NAMALWA (cell line): ENCODE measurements around the gene FSHB.
"Not testable (repeated sequence)": the region's sequence is repeated elsewhere in the genome, so short reads cannot be mapped to it uniquely, and the experiment has no call there.

ENCODE experiments used
- DNase-seq: peaks from one replicate; pipeline ENCODE4 v3.0.0-alpha.2; 2015; ENCODE audit warnings: low spot score

The FSHB gene

DNA sequence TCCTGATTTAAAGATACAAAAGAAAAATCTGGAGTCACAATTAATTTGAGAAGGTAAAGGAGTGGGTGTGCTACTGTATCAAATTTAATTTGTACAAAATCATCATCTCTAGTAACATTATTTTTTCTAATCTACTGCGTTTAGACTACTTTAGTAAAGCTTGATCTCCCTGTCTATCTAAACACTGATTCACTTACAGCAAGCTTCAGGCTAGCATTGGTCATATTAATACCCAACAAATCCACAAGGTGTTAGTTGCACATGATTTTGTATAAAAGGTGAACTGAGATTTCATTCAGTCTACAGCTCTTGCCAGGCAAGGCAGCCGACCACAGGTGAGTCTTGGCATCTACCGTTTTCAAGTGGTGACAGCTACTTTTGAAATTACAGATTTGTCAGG is at the start of gene FSHB:
Gene FSHB (plus strand): TSS at position 301 of the 400 bp plus-strand sequence. CDS start 889 bp downstream, outside the sequence.
- DNase-seq: no peak

DNA sequence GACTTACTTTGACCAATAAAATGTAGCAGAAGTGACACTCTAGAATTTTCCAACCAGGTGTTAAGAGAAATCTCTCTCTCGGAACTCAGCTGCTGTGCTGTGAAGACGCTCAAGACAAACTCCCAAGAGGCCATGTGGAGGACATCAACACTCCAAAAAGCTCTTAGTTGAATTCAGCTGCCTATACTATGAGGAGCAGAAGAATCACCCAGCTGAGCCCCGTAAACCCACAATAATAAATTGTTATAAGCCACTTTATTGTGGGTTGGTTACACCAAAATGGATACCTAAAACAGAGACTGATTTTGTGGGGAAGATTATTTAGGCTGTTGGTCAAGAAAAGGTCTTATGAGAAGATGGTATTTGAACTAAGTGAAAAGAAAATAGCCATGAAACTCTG is 44.1 kb upstream of the FSHB start:
- DNase-seq: no peak

DNA sequence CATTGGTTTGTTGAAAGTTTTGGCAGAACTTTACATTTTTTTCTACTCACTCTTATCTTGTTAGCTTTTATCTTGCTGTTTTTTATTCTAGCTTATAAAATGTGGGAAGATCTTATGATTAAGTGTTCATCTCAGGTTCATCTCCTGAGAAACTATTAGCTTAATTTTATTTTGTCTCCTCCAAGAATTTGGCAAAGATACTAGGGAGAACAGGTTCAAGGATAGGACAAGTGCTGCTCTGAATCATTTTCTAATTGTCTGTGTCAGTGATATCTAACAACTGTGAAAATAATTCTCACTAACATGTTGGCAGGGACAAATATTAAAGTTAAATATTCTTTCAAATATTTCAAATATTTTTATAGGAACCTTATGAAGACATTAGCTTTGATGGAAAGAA is 38.2 kb upstream of the FSHB start:
- no peak for DNase-seq

DNA sequence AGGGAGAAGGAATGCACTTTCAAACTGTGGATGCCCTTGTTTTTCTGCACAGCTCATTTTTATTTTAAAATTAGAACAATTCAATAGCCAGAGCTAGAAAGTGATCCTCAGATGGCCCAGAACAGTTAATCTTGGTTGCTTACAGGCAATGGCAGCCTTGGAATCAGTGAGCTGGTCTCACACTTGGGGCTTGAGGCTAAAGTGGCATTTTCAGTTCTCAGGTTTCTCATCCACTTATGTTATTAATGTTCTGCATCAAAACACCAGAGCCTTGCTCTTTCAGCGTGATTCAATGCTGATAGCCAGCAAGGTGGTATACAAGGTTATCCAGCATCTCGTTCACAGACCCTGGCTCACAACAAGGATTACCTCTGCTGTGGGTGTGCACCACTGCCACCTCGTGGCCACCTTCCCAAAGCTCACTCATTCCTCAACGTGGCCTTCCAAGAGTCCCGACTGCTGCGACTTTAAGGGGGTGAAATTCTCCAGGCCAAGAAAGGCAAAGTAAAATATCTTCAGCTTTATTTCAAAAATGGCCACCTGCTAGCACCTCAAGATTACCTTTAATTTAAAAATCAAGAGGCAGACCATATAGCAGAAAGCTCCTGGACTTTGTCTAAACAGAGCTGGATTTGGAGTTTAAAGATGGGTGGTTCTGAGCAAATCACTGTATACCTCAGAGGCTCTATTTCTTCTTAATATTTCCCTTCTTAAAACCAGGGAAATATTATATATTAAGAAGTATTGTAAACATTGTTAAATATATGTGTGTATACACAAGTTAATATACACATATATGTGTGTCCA is 34.2 kb upstream of the FSHB start:
- peak; percentile 62 for DNase-seq

DNA sequence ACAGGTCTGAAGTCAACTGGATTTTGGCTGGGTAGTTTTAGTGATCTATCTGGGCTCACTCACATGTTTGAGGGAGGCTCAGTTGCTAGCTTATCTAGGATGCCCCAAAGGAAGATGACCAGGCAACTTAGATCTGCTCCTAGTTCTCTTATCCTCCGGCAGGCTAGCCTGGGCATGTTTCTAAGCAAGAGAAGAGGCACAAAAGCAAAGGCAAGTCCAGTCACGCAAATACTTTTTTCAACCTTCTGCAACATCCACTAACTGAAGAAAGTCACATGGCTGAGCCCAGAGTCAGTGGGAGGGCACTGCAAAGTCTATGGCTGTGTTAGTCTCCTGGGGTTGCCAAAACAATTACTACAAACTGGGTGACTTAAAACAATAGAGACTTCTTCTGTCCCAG is 32.9 kb upstream of the FSHB start:
- DNase-seq: no peak

DNA sequence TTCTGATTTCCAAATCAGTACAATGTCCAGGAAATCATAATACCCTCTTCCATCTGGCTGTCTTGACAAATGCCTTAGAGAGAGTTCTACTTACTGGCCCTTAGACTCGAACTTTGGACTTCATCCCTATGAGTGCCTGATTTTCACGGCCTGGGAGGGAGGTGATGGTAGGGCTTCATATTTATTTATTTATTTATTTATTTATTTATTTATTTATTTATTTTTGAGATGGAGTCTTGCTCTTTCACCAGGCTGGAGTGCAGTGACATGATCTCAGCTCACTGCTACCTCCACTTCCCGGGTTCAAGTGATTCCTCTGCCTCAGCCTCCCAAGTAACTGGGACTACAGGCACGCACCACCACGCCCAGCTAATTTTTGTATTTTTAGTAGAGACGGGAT is 27.8 kb upstream of the FSHB start:
- not testable (repeated sequence) for DNase-seq

DNA sequence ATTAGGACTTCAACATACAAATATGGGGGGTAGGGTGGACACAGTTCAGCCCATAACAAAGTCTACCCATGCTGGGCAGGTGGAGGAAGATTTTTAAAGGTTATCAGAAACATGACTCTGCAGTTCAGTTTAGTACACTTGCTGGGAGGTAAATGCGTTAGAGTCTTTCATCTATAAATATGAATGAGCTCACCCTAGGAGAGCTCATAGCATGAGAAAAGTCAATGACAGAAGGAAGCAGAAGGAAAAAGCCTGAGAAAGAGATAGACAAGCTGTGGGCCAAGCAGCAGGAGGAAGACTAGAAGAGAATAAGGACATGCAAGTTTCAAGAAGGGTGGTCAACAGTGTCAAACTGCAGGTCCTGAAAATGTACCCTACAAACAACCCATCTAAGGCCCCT is 27.0 kb upstream of the FSHB start:
- DNase-seq: no peak

DNA sequence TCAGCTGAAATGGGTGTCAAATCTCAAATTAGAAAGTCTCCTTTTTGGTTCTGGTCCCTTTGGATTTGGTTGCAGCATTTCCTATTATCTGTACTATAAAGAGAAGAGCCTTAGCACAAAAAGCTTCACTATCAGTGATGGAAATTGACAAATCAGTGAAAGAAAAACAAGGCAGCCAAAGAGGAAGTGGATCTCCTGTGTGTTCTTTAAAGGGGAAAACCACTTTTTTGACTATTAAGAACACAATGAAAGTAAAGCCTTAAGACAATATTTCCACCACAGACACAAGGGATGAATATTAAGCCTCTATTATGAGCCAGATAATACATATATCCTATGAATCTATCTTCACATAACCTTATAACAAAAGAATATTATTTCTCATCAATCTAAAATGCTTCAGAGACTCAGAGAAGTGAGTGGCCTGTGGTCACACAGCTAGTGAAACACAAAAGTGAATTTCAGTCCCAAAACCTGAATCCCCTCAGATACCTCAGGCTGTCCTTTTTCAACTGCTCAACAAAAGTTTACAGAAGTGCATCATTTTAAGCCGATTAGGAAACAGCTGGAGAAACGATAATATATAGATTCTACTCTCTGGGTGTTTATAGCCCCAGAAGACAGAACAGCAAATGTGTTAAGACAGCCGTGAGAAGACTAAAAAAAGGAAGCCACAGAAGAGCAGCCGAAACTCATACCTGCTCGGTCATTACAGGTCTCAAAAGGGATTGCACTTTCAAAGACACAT is 24.4 kb upstream of the FSHB start:
- no peak for DNase-seq

DNA sequence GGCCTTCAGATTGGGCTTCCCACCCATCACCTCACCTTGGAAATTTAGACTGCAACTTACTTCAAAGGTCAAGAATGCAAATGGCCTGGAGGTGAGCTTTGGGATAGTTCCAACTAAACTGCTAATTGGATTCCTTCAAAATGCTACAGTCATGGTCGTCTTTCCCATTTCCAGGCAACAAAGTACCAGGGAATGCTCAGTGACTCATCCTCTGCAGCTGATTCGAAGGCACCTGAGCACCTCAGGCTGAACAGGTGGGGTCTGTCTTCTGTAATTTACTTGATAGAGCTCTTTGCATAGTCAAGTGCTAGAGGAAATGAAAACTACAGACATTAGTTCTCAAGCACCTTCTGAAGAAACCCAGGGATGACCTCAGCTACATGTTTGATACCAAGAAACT is 20.5 kb upstream of the FSHB start:
- no peak for DNase-seq

DNA sequence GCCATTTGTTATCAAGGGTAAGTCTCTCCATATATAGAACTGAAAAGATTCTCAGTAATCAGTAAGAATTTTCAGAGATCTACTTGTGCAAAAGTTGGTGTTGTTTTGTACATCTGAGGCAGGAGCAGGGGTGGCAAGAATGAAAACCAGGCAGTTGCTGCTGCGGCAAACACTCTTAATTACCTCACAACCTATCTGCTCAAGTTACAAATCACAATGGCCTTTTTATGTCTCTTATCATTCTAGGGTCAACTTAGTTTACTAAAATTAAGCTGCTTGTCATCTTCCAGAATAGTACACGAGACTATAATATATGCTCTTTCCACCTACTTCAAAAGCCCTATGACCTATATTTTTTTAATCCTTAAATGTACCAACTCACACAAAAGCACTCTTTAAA is 14.3 kb upstream of the FSHB start:
- no peak for DNase-seq

DNA sequence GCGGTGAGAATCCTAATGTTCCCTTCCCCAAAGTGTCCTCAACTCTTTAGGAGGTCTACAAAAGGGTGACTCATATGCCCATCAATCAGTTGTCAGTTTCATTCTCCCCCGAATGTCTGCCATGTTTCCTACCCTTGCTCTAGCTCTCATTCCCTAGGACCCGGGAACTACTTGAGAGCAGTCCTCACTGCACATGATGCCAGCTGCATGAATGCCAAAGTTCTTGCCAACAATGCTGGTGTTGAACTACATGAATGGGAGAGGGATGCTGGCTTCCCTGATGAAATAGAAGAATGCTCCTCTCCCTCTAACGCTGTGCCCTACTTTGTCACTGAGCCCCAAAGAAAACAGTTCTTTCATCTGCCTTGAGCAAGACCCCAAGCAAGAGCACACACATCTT is 12.5 kb upstream of the FSHB start:
- no peak for DNase-seq

DNA sequence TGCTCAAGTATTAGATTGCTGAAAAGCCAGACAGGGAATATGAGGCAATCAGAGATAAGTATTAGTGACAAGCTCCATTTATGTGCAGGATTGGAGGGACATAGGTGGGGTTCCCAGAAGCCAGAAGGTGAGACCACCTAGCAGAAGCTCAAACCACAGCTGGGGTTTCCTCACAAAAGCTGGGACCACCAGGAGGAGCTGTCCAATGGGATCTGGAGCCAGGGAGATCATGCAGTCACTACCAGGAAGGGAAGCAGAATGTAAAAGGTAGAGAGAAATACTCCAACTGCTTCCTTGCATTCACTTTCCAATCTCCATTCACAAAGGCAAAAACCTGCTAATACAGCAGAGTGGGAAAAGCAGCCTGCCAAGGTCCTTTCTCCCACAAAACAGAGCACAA is 5.2 kb upstream of the FSHB start:
- DNase-seq: no peak

DNA sequence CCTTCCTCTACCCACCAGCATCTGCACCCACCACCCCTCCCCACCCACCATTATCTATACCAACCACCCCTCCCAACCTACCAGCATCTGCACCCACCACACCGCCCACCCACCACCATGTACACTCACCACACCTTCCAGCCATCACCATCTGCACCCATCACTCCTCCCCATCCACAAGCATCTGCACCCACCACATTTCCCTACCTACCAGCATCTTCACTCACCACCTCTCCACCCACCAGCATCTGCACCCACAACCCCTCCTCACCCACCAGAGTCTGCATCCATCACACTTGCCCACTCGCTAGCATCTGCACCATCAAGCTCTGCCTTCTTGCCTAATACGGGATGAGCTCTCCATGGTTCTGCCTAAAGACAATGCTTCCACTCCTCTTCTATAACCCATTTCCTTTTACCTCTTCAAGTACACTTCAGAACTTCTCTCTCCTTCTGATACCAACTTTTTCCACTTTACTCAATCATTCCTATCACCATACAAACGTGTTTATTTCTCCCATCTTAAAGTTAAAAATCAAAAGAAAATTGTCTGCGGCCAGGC is 2.4 kb upstream of the FSHB start:
- no peak for DNase-seq

DNA sequence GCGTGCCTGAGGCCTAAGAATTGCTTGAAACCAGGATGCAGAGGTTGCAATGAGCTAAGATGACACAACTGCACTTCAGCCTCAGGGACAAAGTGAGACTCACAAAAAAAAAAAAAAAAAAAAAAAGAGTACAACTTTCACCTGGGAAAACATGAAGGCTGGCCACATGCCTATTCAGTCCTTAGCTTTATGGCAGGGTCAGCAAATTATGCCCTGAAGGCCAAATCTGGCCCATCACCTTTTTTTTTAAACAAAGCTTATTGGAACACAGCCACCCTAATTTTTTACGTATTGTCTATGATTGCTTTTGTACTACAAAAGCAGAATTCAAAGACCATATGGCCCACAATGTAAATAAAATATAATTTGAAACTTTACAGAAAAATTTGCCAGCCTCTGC is 8.2 kb downstream of the FSHB start:
- DNase-seq: no peak

DNA sequence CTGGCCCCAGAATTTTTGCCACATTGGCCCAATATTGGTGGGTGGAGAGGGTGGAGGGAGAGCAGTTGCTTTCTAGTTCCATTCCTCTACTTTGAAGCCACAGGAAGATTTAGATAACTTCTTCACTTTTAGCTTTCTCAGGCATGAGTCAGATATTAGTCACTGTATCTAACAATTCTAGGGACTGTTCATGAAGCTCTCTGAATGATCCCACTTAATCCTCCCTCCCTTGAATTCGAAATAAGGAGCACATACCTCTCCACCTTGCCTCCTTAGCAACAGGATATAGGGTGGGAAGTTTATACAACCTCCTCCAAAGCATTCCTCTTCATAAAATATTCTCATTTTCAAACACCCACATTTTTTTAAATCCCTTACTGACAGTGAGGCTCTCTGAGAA is 13.5 kb downstream of the FSHB start:
- DNase-seq: no peak

DNA sequence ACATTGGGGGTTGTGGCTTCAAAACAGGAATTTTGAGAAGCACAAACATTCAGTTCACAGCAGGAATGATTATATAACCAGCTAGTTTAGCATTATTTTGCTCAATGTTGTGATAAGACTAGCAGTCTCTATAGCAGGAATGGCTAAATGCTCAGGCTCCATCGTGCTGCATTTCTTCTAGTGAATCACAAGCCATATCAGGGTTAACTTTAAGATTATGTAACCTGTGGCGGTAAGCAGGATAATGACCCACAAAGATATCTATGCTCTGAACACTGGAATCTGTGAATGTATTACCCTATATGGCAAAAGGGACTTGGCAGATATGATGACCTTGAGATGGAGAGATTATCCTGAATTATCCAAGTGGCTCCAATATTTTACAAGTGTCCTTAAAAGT is 14.8 kb downstream of the FSHB start:
- no peak for DNase-seq

DNA sequence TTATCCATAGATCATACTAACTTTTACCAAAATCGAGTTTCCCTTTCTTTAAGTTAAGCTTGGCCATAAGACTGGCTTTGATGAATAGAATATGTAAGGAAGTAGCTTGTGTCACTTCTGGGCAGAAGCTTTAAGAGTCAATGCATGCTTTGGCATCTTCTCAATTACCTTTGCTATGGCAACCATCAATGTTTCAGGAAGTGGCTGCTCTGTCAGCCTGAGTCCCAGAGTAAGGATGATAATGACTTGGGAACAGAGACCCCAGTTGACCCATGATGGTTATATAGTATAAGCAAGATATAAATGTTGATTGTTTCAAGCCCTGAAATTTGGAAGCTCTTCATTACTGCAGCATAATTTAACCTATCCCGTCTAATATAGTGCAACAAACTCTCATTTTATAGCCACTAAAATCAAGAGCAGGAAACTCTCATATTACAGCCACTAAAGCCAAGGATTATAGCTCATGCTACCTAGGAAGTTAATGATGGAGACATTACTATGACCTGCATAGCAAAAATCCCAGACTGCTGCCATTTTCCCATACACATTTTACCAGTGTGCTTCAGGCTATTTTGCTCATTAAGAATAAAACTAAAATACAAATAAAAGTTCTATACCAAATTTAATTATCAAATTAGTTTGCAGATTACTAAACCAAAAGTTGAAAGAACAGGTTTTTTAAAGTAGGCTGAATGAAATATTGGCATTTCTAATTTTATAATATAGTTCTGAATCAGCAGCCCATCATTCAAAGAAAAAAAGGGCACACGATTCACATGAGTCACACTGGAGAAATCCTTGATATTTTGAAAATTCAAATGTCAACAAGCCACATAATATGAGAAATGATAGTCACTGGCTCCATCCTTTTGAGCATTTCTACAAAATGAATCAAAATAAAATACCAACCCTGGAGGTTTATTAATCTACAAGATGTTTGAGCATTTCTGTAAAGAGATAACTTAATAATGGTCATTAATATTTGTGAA is 23.8 kb downstream of the FSHB start:
- no peak for DNase-seq

DNA sequence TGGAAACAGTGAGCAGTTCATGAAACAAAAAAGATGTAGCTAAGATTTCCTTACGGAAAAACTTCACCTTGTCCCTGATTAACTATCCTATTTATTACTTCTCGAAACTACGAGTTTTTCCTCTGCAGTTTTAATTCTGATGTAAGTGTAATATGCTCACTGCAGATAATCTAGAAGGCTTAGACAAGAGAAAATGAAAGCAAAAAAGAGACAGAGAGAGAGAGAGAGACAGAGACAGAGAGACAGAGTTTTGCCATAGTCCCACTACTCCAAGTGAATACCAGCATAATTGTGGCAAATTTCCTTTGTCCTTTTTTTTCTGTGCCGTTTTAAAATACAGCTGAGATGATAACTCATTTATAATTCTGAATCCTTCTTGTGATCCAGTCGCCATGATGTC is 24.8 kb downstream of the FSHB start:
- no peak for DNase-seq

DNA sequence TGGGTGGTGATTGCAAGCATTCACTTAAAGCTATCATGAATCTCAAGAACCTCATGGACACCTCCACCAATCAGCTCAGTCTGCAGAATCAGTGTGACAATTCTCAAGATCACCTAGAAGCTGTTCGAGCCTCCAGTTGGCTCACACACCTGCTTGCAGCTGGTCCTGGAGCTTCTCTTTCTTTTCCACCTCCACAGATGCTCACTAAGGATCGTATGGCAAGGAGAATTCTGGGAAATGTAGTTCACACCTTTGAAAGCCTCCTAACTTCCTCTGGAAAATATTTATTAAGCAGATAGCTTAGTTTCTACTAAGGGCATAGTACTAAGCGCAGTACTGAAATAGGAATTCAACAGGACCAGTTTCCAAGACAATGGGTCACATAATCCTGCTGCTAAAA is 26.2 kb downstream of the FSHB start:
- no peak for DNase-seq

DNA sequence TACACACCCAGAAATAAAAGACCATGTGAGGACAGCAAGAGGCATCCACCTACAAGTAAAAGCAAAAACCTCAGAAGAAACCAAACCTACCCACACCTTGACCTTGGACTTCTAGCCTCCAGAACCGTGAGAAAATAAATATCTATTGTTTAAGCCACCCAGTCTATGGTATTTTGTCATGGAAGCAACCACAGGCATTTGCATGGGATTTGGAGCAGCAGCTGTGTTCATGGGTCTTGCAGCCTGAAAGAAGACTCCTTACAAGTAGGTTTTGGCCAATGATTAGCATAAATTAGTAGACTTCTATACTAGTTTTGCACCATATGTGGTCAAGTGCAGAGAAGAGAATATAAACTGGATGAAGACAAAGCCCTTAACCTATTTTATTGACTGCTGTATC is 27.9 kb downstream of the FSHB start:
- DNase-seq: no peak

DNA sequence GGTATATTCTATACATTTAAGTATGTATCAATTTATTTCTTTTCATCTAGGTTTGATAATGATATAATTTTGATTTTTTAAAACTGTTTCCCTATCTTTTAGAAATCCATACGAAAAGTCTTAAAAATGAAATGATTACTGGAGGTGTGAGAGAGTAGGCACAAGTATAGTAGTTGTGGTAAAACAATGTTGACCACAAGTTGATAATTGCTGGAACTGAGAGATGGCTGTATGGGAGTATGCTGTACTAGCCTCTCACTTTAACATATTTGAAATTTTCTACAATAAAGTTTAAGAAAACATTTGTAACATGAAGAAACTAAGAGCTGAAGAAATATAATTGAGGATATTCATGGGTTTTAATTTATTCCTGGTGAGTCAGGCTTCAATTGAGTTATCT is 30.0 kb downstream of the FSHB start:
- DNase-seq: no peak

DNA sequence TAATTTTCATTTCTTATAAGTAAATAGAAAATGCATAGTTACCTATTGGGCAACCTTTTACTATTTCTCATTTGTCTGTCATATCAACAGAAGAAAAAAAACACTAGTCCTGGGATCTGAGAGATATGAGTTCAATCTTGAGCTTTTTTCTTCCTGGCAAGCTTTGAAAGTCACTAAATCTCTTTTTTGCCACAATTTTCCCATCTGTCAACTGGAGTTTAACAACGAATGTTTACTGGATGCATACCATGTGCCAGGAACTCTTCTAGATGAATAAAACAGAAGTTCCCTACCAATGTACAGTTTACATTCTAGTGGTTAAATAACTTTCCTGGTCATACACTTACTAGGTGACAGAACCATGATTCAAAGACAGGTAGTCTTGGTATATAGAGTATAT is 31.0 kb downstream of the FSHB start:
- no peak for DNase-seq
